ENCODE results near the gene SLC7A14.
A peak's percentile ranks its signal among the peaks of the same experiment; 100 is the strongest.
"Not testable (repeated sequence)": the region's sequence is repeated elsewhere in the genome, so short reads cannot be mapped to it uniquely, and the experiment has no call there.

The SLC7A14 gene

DNA sequence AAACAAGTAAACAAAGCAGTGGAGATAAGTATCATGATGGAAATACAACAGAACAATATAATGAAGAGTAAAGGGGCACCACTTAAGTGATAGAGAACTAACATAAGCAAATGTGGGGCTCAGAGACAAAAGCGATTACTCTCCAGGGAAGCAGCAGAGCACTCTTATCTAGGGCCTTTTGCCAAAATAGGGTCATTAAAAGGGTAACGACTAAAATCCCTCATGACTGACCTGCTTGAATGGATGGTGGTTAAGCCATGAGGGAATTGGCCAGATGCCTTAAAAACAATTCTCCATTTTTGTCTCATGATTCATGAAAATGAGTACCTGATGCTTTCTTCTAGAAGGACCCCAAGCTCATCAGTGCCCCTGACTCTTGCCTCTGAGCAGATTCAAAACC is 3.2 kb upstream of the SLC7A14 start:
- TF ChIP-seq TAF1 (IDR thresholded peaks at IDR 0.05; ENCODE audit: borderline replicate concordance, low read depth, low read length) (no peak), POLR2A (IDR thresholded peaks at IDR 0.05; ENCODE audit: low read depth, low read length) (no peak), POLR2AphosphoS5 (IDR thresholded peaks at IDR 0.05; ENCODE audit: low read depth, low read length) (no peak)
- FAIRE-seq, result no peak
- DNase-seq (ENCODE audit: insufficient read length), result no peak

DNA sequence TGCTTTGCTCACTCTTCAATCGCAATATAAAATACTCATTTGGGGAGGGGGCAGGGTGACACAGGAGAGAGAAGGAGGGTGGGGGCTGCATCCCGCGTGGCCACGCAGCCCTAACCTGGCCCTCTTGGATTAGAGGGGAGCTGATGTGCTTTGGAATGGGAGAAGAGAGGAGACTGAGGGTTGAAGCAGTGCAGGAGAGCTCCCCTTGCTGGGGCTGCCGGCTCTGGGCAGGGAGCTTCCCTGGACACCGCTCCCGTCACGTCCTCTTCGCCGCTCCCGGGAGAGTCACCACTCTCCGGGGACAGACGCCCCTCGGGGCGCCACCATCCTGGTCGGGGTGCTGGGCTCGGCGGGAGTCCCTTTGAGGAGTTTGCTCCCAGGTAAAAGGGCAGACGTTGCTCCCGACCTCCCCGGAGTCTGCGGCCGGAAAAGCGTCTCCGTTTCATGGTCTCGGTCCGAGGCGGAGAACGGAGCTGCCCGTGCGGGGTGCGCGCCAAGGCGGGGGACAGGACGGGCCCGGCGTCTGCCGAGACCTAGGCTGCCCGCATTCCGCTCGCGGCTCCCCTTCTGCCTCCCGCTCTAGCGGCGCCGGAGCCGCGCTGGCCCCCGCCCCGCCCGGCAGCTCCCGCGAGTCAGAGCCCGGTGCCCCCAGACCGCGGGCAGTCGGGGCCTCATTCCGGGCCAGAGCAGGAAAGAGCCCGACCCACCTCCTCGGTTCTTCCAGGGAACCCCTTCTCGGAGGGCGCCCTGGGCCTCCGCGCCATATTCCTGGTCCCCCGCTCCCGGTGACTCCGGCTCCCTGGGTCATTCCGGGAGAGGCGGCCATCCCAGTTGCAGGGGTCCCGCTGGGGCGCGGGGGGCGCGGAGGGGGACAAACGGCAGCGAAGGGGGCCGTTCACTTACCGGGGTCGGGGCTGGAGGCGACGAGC is 603 bp downstream of the SLC7A14 start:
- FAIRE-seq (no peak), DNase-seq (ENCODE audit: insufficient read length) (no peak)
- TF ChIP-seq POLR2A (IDR thresholded peaks at IDR 0.05; ENCODE audit: low read depth, low read length) (no peak), POLR2AphosphoS5 (IDR thresholded peaks at IDR 0.05; ENCODE audit: low read depth, low read length) (no peak), TAF1 (IDR thresholded peaks at IDR 0.05; ENCODE audit: borderline replicate concordance, low read depth, low read length) (no peak)

DNA sequence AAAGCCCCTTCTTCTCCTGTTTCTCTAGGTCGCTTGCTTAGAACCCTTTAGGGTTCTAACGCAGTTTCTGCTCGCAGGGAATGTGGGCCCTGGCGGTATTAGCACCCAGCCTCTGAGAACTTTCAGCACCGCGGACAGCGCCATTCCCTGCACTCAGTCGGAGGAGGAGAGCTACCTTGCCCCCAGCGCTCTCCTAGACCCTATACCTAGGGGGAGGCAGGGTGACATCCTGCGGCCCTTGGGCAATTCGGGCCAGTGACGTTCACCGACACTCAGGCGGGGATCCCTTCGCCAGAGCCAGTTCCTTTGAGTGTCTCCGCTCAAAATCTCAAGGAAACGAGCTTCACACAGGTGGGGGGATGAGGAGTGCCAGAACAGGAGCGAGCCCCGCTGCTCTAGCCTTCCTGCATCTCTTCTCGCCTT is 1.3 kb downstream of the SLC7A14 start:
- DNase-seq (ENCODE audit: insufficient read length), result no peak
- TF ChIP-seq POLR2A (IDR thresholded peaks at IDR 0.05; ENCODE audit: low read depth, low read length) (no peak), TAF1 (IDR thresholded peaks at IDR 0.05; ENCODE audit: borderline replicate concordance, low read depth, low read length) (no peak), POLR2AphosphoS5 (IDR thresholded peaks at IDR 0.05; ENCODE audit: low read depth, low read length) (no peak)
- no peak for FAIRE-seq

DNA sequence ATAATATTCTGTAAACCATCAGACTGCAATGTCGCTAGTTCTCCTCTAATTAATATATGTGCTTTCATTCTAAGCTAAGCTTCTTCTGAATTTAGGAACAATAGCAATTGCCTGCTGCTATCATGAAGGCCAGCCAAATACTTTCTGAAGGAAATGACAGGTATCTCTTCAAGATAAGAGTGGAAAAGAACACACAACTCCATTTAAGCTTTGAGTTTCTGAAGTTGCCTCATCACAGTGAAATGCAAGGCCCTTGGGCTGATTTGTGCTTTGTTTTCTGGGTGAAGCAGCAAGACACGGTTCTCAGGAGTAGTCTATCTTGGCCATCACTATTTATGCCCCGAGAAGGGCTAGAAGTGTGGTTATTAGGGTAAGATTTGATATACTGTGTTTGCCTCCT is 6.2 kb downstream of the SLC7A14 start:
- DNase-seq (ENCODE audit: insufficient read length) (no peak), FAIRE-seq (no peak)
- TF ChIP-seq POLR2AphosphoS5 (IDR thresholded peaks at IDR 0.05; ENCODE audit: low read depth, low read length), result no peak
- no peak for TF ChIP-seq TAF1 (IDR thresholded peaks at IDR 0.05; ENCODE audit: borderline replicate concordance, low read depth, low read length)
- TF ChIP-seq POLR2A (IDR thresholded peaks at IDR 0.05; ENCODE audit: low read depth, low read length), result no peak

DNA sequence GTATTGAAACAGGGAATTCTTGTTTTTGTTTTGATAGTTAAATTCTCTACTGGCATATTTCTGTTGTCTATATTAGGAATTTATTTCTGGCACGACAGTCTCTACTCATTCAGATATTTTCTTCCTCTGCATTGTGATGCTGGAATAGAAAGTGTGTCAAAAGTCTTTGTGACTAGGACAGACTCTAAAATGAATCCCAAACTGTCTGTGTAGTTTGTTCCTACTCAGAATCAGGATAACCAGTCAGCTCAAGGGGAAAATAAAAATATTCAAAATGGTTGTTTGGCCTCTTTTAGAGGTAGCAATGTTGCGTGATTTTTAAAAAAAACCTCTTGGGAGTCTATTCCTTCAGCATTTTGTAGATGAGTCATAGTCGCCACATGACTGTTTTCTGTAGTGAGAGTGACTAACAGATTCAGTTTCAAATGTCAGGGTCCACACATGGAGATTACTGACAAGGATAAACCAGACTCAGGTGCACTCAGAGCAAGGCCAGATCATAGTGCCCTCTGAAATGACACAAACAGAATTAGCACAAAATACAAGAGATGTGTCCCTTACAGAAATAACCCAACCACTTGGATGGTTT is 13.1 kb downstream of the SLC7A14 start:
- DNase-seq (ENCODE audit: insufficient read length) (no peak), FAIRE-seq (peak; percentile 94)
- TF ChIP-seq TAF1 (IDR thresholded peaks at IDR 0.05; ENCODE audit: borderline replicate concordance, low read depth, low read length) (no peak), POLR2A (IDR thresholded peaks at IDR 0.05; ENCODE audit: low read depth, low read length) (no peak), POLR2AphosphoS5 (IDR thresholded peaks at IDR 0.05; ENCODE audit: low read depth, low read length) (no peak)

DNA sequence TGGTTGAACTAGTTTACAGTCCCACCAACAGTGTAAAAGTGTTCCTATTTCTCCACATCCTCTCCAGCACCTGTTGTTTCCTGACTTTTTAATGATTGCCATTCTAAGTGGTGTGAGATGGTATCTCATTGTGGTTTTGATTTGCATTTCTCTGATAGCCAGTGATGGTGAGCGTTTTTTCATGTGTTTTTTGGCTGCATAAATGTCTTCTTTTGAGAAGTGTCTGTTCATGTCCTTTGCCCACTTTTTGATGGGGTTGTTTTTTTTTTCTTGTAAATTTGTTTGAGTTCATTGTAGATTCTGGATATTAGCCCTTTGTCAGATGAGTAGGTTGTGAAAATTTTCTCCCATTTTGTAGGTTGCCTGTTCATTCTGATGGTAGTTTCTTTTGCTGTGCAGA is 18.3 kb downstream of the SLC7A14 start:
- FAIRE-seq; DNase-seq (ENCODE audit: insufficient read length): not testable (repeated sequence)

DNA sequence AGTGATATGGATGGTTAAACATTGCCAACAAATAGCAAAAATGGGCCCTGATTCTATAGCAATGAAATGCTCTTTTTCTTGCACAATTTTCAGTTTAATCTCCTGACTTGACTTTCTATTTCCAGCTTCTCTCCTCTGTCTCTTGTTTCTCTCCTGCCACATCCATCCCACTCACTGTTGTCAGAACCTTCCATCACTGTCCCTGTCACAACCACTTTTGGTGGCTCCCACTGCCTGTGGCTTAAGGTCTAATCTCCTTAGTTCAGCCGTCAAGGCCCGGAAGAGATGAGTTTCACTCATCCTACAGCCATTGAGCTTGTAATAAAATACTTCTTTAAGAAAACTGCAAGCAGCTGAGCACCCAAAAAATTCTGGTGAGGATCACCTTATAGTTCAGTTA is 19.5 kb downstream of the SLC7A14 start:
- TF ChIP-seq POLR2A (IDR thresholded peaks at IDR 0.05; ENCODE audit: low read depth, low read length) (no peak), TAF1 (IDR thresholded peaks at IDR 0.05; ENCODE audit: borderline replicate concordance, low read depth, low read length) (no peak), POLR2AphosphoS5 (IDR thresholded peaks at IDR 0.05; ENCODE audit: low read depth, low read length) (no peak)
- no peak for DNase-seq (ENCODE audit: insufficient read length)
- no peak for FAIRE-seq

DNA sequence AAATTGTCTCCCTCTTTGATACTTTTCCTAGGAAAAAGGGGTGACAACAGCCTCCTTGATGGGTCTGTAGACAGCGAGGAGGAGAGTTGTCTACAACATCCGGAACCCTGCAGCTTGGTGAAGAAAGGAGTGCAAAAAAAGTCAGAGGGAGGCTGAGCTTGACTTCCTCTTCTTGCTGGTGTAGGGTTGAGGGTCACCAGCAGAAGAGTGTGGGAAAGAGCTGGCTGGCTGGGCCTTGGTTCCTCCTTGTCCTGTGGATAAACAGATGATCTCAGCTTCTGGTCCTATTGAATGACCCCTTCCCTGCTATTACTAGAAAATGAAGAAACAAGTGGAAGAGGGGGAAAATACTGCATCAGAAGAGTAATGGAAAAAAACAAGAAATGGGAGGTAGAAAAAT is 20.4 kb downstream of the SLC7A14 start:
- TF ChIP-seq POLR2AphosphoS5 (IDR thresholded peaks at IDR 0.05; ENCODE audit: low read depth, low read length) (no peak), POLR2A (IDR thresholded peaks at IDR 0.05; ENCODE audit: low read depth, low read length) (no peak), TAF1 (IDR thresholded peaks at IDR 0.05; ENCODE audit: borderline replicate concordance, low read depth, low read length) (no peak)
- DNase-seq (ENCODE audit: insufficient read length) (no peak), FAIRE-seq (no peak)

DNA sequence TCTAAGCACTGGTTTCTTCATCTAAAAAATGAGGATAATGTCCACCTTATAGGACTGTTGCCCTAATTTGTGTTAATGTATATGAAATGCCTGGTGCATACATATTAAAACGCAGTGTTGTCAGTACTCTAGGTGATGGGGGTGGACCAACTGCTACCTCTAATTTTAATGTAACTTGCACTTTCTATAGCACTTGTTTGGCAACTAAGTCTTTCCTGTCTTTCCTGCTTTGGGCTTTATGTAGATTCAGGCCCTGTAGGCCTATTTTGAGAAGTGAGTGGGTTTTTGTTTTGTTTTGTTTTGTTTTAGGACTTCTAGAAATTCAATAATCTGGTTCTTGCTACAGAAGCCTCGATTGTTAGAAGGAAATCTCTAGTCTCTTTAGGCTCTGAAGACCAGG is 21.2 kb downstream of the SLC7A14 start:
- DNase-seq (ENCODE audit: insufficient read length) (no peak), FAIRE-seq (no peak)
- TF ChIP-seq POLR2AphosphoS5 (IDR thresholded peaks at IDR 0.05; ENCODE audit: low read depth, low read length) (no peak), POLR2A (IDR thresholded peaks at IDR 0.05; ENCODE audit: low read depth, low read length) (no peak), TAF1 (IDR thresholded peaks at IDR 0.05; ENCODE audit: borderline replicate concordance, low read depth, low read length) (no peak)

DNA sequence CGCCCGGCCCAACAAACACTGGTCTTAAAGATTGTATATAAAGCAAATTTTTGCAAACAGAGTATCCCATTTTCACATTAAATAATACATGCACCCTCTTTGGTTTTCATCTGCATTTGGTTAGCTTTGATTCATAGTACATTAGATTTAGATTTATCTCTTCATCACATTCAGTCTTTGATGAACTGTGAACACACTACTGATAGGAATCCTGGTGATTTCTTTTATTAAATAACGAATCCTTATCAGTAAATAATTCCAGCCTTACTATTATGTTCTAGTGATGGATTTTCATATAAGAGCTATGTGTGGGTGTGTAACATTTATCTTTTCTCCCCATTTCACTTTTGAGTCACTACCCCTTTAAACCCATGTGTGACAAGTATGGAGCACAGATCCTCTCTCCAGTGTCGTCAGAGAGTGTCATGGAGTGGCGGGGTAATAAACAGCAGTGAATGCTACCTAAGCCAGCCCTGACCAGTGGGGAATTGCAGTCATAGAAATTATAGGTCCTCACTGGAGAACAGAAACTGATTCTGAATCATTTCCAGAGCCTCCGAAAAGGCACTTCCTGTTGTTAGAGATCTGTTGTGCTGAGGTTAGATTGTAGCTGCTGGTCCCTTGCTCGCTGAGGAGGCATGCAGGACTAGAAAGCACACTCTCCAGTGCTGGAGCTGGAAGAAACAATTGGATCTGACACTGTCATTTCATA is 22.0 kb downstream of the SLC7A14 start:
- peak; percentile 87 for FAIRE-seq
- DNase-seq (ENCODE audit: insufficient read length), result no peak
- TF ChIP-seq POLR2AphosphoS5 (IDR thresholded peaks at IDR 0.05; ENCODE audit: low read depth, low read length), result no peak
- TF ChIP-seq TAF1 (IDR thresholded peaks at IDR 0.05; ENCODE audit: borderline replicate concordance, low read depth, low read length), result no peak

DNA sequence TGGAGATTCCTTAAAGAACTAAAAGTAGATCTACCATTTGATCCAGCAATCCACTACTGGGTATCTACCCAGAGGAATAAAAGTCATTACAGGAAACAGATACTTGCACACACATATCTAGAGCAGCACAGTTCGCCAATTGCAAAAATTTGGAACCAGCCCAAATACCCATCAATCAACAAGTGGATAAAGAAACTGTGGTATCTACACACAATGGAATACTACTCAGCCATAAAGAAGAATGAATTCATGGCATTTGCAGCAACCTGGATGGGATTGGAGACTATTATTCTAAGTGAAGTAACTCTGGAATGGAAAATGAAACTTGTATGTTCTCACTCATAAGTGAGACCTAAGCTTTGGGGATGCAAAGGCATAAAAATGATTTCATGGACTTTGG is 23.8 kb downstream of the SLC7A14 start:
- TF ChIP-seq POLR2A (IDR thresholded peaks at IDR 0.05; ENCODE audit: low read depth, low read length), result no peak
- TF ChIP-seq TAF1 (IDR thresholded peaks at IDR 0.05; ENCODE audit: borderline replicate concordance, low read depth, low read length), result no peak
- TF ChIP-seq POLR2AphosphoS5 (IDR thresholded peaks at IDR 0.05; ENCODE audit: low read depth, low read length), result no peak
- FAIRE-seq, result no peak
- no peak for DNase-seq (ENCODE audit: insufficient read length)
